Stimulated activated naive B cell treated with anti-CD40 and anti-IgM and Interleukin-4, amounts not matched to agents 10 μg/mL and 1 μg/mL and 100 μg/mL, for 72 hours (primary cell): ENCODE measurements around the gene SLC24A3.

Experiments used
- ATAC-seq, 2 donors: fragments of 150-1000 bp; cut with Tn5 transposase; replicated peaks; 2 replicates each; pipeline ENCODE4 v1.10.0; 2021; ENCODE audit warnings: moderate library complexity in 1 of 2
- DNase-seq: peaks from one replicate; pipeline ENCODE4 v3.0.0; 2021
- H3K27ac Mint-ChIP-seq: one replicate; pipeline ENCODE4 v1.8.0; 2022; ENCODE audit warnings: mild to moderate bottlenecking, mixed read lengths
- H3K27me3 Mint-ChIP-seq, 2 donors: one replicate each; pipeline ENCODE4 v1.8.0; 2022; ENCODE audit warnings: mixed read lengths in 2 of 2
- H3K36me3 Mint-ChIP-seq, 2 donors: one replicate each; pipeline ENCODE4 v1.8.0; 2022; ENCODE audit warnings: mixed read lengths in 2 of 2, mild to moderate bottlenecking in 1 of 2
- H3K4me1 Mint-ChIP-seq, 2 donors: one replicate each; pipeline ENCODE4 v1.8.0; 2022; ENCODE audit warnings: mixed read lengths in 2 of 2, mild to moderate bottlenecking in 1 of 2
- H3K4me3 Mint-ChIP-seq, 2 donors: one replicate each; pipeline ENCODE4 v1.8.0; 2022; ENCODE audit warnings: mild to moderate bottlenecking in 2 of 2, mixed read lengths in 2 of 2, moderate library complexity in 1 of 2
- H3K9me3 Mint-ChIP-seq, 2 donors: one replicate each; pipeline ENCODE4 v1.8.0; 2022; ENCODE audit warnings: mixed read lengths in 2 of 2, mild to moderate bottlenecking in 1 of 2

The SLC24A3 gene

DNA sequence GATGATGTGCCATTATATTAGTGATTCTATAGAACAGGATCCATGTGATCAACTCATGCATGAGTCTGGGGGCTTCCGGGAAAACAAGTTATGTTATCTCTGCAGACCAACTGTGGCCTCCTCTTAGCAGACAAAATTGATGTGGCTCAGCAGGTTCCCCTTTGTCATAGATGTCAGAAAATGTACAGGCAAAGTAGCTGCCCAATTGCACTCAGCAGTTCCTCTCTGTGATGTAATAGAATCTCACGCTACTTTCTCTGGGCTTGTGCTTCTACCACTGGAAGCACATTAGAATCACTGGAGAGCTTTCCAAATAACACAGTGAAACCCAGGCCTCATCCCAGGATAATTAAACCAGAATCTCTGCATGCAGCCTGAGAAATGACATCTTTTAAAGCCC lies 253.1 kb downstream of the SLC24A3 start:
- Mint-ChIP-seq H3K9me3 (no peaks in the 10 kb centered on the region), H3K4me1 (no peaks in the 10 kb centered on the region), H3K36me3 (no peaks in the 10 kb centered on the region), H3K27me3 (peaks cover 9 to 16% of the 10 kb centered on the region in 2 donors), H3K4me3 (no peak overlapping the region), H3K27ac (no peak overlapping the region)
- DNase-seq (no peak), ATAC-seq (no peak)

DNA sequence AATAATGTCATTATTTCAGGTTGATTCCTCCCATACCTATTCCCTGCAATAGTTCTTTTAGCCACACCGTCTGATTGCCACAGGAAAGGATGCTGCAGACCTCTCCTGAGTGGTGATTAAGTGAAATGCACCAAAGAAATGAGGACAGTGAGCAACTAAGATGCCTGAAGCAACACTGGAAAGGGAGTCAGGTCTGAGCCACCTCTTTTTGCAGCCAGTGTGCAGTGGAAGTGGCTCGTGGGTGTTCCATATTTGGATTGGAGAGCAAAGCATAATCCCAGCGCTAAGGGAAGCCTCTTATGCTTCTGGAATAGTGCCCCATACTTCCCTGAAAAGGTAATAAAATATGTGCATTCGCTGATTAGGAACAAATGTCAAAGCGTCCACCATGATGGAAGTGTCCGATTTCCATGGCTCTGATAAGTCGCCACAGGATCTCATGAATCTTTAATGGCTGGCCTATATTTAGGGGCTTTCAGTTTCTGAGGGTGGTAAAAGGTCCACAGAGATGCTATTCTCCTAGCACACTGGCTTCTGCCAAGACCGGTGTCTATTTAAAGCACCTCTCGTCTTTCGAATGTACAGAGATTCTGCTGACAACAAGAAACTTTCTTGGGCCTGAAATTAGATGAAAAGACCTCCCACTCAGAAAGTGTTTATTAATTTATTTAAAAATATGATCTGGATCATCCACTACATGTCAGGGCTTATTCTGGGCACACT lies 253.9 kb downstream of the SLC24A3 start:
- no peak for ATAC-seq
- Mint-ChIP-seq H3K27ac (no peak overlapping the region), H3K4me1 (no peaks in the 10 kb centered on the region)

DNA sequence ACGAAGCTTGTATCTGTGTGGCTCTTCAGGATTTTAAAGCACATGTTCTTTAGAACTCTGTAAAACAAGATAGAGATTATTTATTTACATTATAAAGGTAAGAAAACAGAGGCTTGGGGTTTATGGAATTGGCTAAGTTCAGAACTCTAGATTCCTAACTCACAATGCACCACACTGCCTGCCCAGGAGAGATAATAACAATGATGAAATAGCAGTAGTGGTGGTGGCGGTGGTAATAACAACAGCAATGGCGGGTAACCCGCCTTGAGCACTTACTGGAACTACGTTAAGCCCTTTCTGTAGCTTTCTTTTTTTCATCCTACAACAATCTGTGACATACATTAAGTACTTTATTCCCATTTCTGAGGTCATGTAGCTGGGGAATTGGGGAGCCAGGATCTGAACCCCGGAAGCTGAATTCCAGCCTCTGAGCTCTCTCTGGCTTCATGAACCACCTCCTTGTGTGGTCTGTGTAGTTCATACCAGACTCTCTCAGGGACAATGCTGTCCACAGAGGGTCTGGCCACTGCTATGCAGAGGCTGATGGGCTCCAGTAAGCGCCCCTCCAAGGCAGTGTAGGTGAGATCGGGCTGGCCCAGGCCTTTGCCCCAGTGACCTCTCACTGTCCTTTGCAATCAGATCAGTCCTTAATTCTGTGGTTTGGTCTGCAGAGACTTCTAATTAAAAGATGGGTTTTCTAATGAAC lies 260.9 kb downstream of the SLC24A3 start:
- no peak for DNase-seq
- Mint-ChIP-seq H3K4me1 (no peaks in the 10 kb centered on the region), H3K27ac (no peak overlapping the region), H3K36me3 (no peaks in the 10 kb centered on the region), H3K27me3 (peaks cover 14 to 15% of the 10 kb centered on the region in 2 donors), H3K9me3 (no peaks in the 10 kb centered on the region), H3K4me3 (no peak overlapping the region)
- ATAC-seq, result no peak

More for the DNA sequence above, 253.9 kb downstream of the SLC24A3 start:
- H3K27me3 Mint-ChIP-seq, result peaks cover 14 to 16% of the 10 kb centered on the region in 2 donors
- H3K36me3 Mint-ChIP-seq, result no peaks in the 10 kb centered on the region
- H3K4me3 Mint-ChIP-seq, result no peak overlapping the region
- H3K9me3 Mint-ChIP-seq, result no peaks in the 10 kb centered on the region
- DNase-seq, result no peak

DNA sequence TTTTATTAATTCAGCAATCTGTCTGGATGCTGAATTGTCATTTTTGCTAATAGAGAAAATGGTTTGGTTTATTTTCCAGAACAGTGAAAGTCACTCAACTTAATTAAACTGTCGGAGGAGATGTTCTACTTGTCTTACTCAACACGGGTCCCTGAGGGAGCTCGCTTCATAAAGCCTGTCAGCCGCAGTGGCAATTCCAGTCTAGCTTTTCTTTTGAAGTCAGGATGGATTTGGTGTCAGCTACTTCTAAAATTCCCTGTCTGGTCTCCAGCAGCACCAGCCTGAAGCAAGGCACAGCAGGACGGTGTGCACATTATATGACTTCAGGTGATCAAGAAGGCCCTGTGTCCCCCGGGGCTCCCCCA lies 261.5 kb downstream of the SLC24A3 start:
- ATAC-seq (no peak), DNase-seq (no peak)
- Mint-ChIP-seq H3K4me1 (no peaks in the 10 kb centered on the region), H3K36me3 (no peaks in the 10 kb centered on the region), H3K9me3 (no peaks in the 10 kb centered on the region), H3K4me3 (no peak overlapping the region), H3K27me3 (peaks cover 10% of the 10 kb centered on the region in 2 donors), H3K27ac (no peak overlapping the region)

- H3K27ac Mint-ChIP-seq, result no peak overlapping the region
These were observed 266.0 kb downstream of the SLC24A3 start for GRCh38 chr20:19478320-19478895.

GRCh38 chr20:19482726-19483125 lies 270.3 kb downstream of the SLC24A3 start:
- Mint-ChIP-seq H3K27ac (no peak overlapping the region), H3K36me3 (no peaks in the 10 kb centered on the region), H3K4me1 (no peaks in the 10 kb centered on the region), H3K9me3 (peaks cover 0 to 4% of the 10 kb centered on the region in 2 donors), H3K27me3 (peaks cover 6% of the 10 kb centered on the region in 2 donors), H3K4me3 (no peak overlapping the region)
- DNase-seq (no peak), ATAC-seq (no peak)

More at GRCh38 chr20:19478320-19478895, 266.0 kb downstream of the SLC24A3 start:
- Mint-ChIP-seq H3K27me3 (peaks cover 6 to 14% of the 10 kb centered on the region in 2 donors), H3K4me3 (no peak overlapping the region), H3K36me3 (no peaks in the 10 kb centered on the region), H3K4me1 (no peaks in the 10 kb centered on the region), H3K9me3 (peaks cover 0 to 4% of the 10 kb centered on the region in 2 donors)
- DNase-seq, result no peak
- ATAC-seq, result no peak

DNA sequence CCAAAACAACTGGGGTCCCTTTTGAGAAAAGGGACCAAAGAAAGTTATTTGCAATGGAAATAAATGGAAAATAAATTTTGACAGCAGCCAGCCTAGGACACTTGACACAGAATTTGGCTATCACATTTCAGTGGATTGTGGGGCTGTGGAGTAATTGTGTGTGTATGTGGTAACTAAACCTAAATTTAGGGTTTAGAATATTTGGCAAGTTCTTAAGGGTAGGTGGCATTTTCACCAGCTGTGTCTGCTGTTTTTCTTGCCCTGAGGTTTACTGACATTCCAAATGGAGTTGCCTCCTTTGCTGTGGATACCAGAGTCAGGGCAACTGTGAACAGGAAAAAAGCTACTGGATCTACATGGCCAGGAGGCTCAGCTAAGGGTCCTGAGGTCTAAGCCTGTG lies 270.9 kb downstream of the SLC24A3 start:
- H3K27ac Mint-ChIP-seq, result no peak overlapping the region
- H3K4me3 Mint-ChIP-seq, result no peak overlapping the region
- H3K4me1 Mint-ChIP-seq, result no peaks in the 10 kb centered on the region
- DNase-seq (no peak), ATAC-seq (no peak)
- H3K27me3 Mint-ChIP-seq, result peaks cover 6% of the 10 kb centered on the region in 2 donors
- no peaks in the 10 kb centered on the region for H3K36me3 Mint-ChIP-seq
- peaks cover 0 to 4% of the 10 kb centered on the region in 2 donors for H3K9me3 Mint-ChIP-seq

- Mint-ChIP-seq H3K4me1 (no peaks in the 10 kb centered on the region), H3K4me3 (no peak overlapping the region), H3K27me3 (peaks cover 6 to 10% of the 10 kb centered on the region in 2 donors), H3K36me3 (no peaks in the 10 kb centered on the region), H3K27ac (no peak overlapping the region), H3K9me3 (peaks cover 0 to 4% of the 10 kb centered on the region in 2 donors)
- ATAC-seq, result no peak
- DNase-seq, result no peak
These were observed 274.0 kb downstream of the SLC24A3 start for GRCh38 chr20:19486446-19486845.

GRCh38 chr20:19487420-19487819 lies 275.0 kb downstream of the SLC24A3 start:
- DNase-seq (no peak), ATAC-seq (no peak)
- Mint-ChIP-seq H3K27me3 (peaks cover under 1 to 4% of the 10 kb centered on the region in 2 donors), H3K4me1 (no peaks in the 10 kb centered on the region), H3K9me3 (no peaks in the 10 kb centered on the region), H3K27ac (no peak overlapping the region), H3K4me3 (no peak overlapping the region), H3K36me3 (no peaks in the 10 kb centered on the region)

DNA sequence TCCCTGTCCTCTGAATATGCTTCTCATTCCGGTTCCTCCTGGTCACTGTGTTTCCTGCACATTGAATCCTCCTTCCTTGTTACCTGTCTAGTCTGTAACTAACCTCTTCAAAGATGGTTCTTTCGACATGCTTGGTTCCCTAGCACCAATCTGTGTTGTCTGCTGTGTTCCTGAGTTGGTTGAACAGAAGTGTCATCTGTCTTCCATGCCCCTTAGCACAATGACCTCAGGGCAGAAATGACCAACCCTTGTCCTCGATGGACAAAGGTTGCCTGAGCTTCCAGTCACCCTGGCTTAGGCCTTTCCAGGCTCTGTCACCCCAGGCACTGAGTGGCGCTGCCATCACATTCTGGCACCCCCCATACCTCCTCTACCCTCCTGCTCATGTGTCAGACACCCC lies 278.8 kb downstream of the SLC24A3 start:
- Mint-ChIP-seq H3K36me3 (no peaks in the 10 kb centered on the region), H3K27me3 (peaks cover 0 to 4% of the 10 kb centered on the region in 2 donors), H3K4me3 (no peak overlapping the region), H3K27ac (no peak overlapping the region), H3K9me3 (no peaks in the 10 kb centered on the region), H3K4me1 (no peaks in the 10 kb centered on the region)
- DNase-seq, result no peak
- ATAC-seq, result no peak

- H3K27ac Mint-ChIP-seq, result no peak overlapping the region
- H3K4me1 Mint-ChIP-seq, result no peaks in the 10 kb centered on the region
- DNase-seq (no peak), ATAC-seq (no peak)
- no peak overlapping the region for H3K4me3 Mint-ChIP-seq
- peaks cover 0 to 4% of the 10 kb centered on the region in 2 donors for H3K27me3 Mint-ChIP-seq
- no peaks in the 10 kb centered on the region for H3K36me3 Mint-ChIP-seq
- no peaks in the 10 kb centered on the region for H3K9me3 Mint-ChIP-seq
These were observed 279.7 kb downstream of the SLC24A3 start for GRCh38 chr20:19492116-19492515.

GRCh38 chr20:19492687-19493336 lies 280.4 kb downstream of the SLC24A3 start:
- Mint-ChIP-seq H3K36me3 (no peaks in the 10 kb centered on the region), H3K27ac (no peak overlapping the region), H3K27me3 (peaks cover 0 to 4% of the 10 kb centered on the region in 2 donors), H3K9me3 (no peaks in the 10 kb centered on the region), H3K4me1 (no peaks in the 10 kb centered on the region), H3K4me3 (no peak overlapping the region)
- no peak for DNase-seq
- ATAC-seq, result no peak

- H3K9me3 Mint-ChIP-seq, result peaks cover 0 to 1% of the 10 kb centered on the region in 2 donors
- no peak overlapping the region for H3K27ac Mint-ChIP-seq
- no peaks in the 10 kb centered on the region for H3K36me3 Mint-ChIP-seq
- ATAC-seq (no peak), DNase-seq (no peak)
- no peaks in the 10 kb centered on the region for H3K4me1 Mint-ChIP-seq
- H3K27me3 Mint-ChIP-seq, result peaks cover 5 to 10% of the 10 kb centered on the region in 2 donors
- H3K4me3 Mint-ChIP-seq, result no peak overlapping the region
These were observed 281.5 kb downstream of the SLC24A3 start for GRCh38 chr20:19493794-19494495.
